A549 (cell line): ENCODE results near the gene SPATA1. TPM values are rescaled to one million over a fixed set of nuclear protein-coding genes. Genes with fewer than 3 reads are reported as not detected.

ENCODE experiments used
- ATAC-seq, 2 experiments: fragments of 200-7000 bp in 1 of 2; fragments of >200 bp in 1 of 2; cut with Nextera tagmentation in 1 of 2; cut with Tn5 transposase in 1 of 2; 3 replicates each; pipeline versions ENCODE4 v1.8.0 to v1.9.1; 2018 to 2020; ENCODE audit warnings: mild to moderate bottlenecking in 1 of 2, moderate library complexity in 1 of 2
- CTCF ChIA-PET: fragments of 300-600 bp; sonication (Branson Sonifier 250); formaldehyde crosslinking; extraction: SDS; loops from one replicate; lab custom pipeline; 2021; ENCODE audit warnings: antibody characterized with exemption, inconsistent platforms; lab: Yijun Ruan, JAX
- POLR2A ChIA-PET: fragments of 350-600 bp; formaldehyde crosslinking; extraction: SDS; loops from one replicate; lab custom pipeline; 2021; ENCODE audit warnings: antibody characterized with exemption, inconsistent platforms; lab: Yijun Ruan, JAX
- DNase-seq, 2 experiments: peaks; one replicate each; pipeline versions ENCODE4 v3.0.0 to v3.0.0-alpha.2; 2011 to 2016; ENCODE audit warnings: low read depth in 1 of 2, low spot score in 1 of 2
- FAIRE-seq: peaks from 2 replicates; lab custom pipeline; 2011; peaks lifted over from hg19 to GRCh38; lab: Jason Lieb, UNC
- H3K27ac ChIP-seq, 2 experiments: fragments of >200 bp; sonication (Bioruptor Twin); formaldehyde crosslinking; 3 replicates each; pipeline ENCODE4 v1.5.1; 2016 to 2017
- H3K4me1 ChIP-seq: fragments of >200 bp; sonication (Bioruptor Twin); formaldehyde crosslinking; 3 replicates; pipeline ENCODE4 v1.6.1; 2016
- H3K4me2 ChIP-seq: fragments of >200 bp; sonication (Bioruptor Twin); formaldehyde crosslinking; 3 replicates; pipeline ENCODE4 v1.6.1; 2016
- H3K4me3 ChIP-seq: fragments of >200 bp; sonication (Bioruptor Twin); formaldehyde crosslinking; 3 replicates; pipeline ENCODE4 v1.5.1; 2016
- H3K9me3 ChIP-seq: fragments of >200 bp; sonication (Bioruptor Twin); formaldehyde crosslinking; 3 replicates; pipeline ENCODE4 v1.6.1; 2016
- BCL3 ChIP-seq: fragments of >200 bp; sonication (Bioruptor Twin); formaldehyde crosslinking; IDR thresholded peaks from 3 replicates; pipeline ENCODE4 v1.6.1; 2016
- CBX8 ChIP-seq: fragments of 200-600 bp; sonication (generic); IDR thresholded peaks from 2 replicates; pipeline ENCODE4 v1.6.1; 2016
- EHF ChIP-seq: fragments of 250-450 bp; sonication (Bioruptor Pico); IDR thresholded peaks from 2 replicates; pipeline ENCODE4 v1.5.0; 2020; ENCODE audit warnings: mild to moderate bottlenecking
- EHMT2 ChIP-seq: fragments of 200-600 bp; sonication (generic); IDR thresholded peaks from 2 replicates; pipeline ENCODE4 v1.6.1; 2016; ENCODE audit warnings: antibody characterized with exemption, low read depth, mild to moderate bottlenecking, moderate library complexity
- JUN ChIP-seq, 2 experiments: fragments of >200 bp; sonication (Bioruptor Twin); formaldehyde crosslinking; IDR thresholded peaks; 2 replicates in 1 of 2; 3 replicates in 1 of 2; pipeline ENCODE4 v1.6.1; 2016 to 2017
- JUNB ChIP-seq: fragments of >200 bp; sonication (Bioruptor Twin); formaldehyde crosslinking; IDR thresholded peaks from 2 replicates; pipeline ENCODE4 v1.6.1; 2016
- MAFK ChIP-seq: fragments of 450-650 bp; IDR thresholded peaks from 2 replicates; pipeline ENCODE4 v1.6.1; 2014; ENCODE audit not compliant: partially characterized antibody
- NR3C1 ChIP-seq: fragments of >200 bp; sonication (Bioruptor Twin); formaldehyde crosslinking; IDR thresholded peaks from 3 replicates; pipeline ENCODE4 v1.6.1; 2017
- POLR2A ChIP-seq: IDR thresholded peaks from 2 replicates; pipeline ENCODE4 v1.6.1; 2012; ENCODE audit warnings: mild to moderate bottlenecking, low read length
- RCOR1 ChIP-seq: fragments of 150-350 bp; IDR thresholded peaks from 2 replicates; pipeline ENCODE4 v1.6.1; 2014; ENCODE audit warnings: antibody characterized with exemption, low read length, low read depth
- REST ChIP-seq: fragments of 200-600 bp; sonication (generic); IDR thresholded peaks from 2 replicates; pipeline ENCODE4 v1.6.1; 2016; ENCODE audit warnings: antibody characterized with exemption, mild to moderate bottlenecking, moderate library complexity
- RFX5 ChIP-seq: fragments of 450-650 bp; IDR thresholded peaks from 2 replicates; pipeline ENCODE4 v1.7.1; 2014; ENCODE audit warnings: antibody characterized with exemption, mild to moderate bottlenecking, moderate library complexity
- ZC3H11A ChIP-seq: fragments of 450-650 bp; IDR thresholded peaks from 2 replicates; pipeline ENCODE4 v1.6.1; 2014; ENCODE audit warnings: antibody characterized with exemption, mild to moderate bottlenecking
- ZSCAN20 ChIP-seq: fragments of 250-450 bp; sonication (Bioruptor Pico); IDR thresholded peaks from 2 replicates; pipeline ENCODE4 v1.8.0; 2022; ENCODE audit warnings: mild to moderate bottlenecking, moderate library complexity
- WGBS: methylation state at CpG from one replicate; pipeline ENCODE4 v1.1.6; 2017; ENCODE audit errors: missing lambda C conversion rate; 5-methylcytosine and 5-hydroxymethylcytosine counted together
- polyA plus RNA-seq, 4 experiments: library from polyadenylated mRNA; depleted of rRNA in 3 of 4; stranded (reverse); fragments of >200 nt; fragmentation: RNase III in 1 of 4; extraction: RNeasy Plus Mini Kit Qiagen cat#74134 plus additional on column Dnase treatment in 1 of 4; gene quantifications; 2 replicates in 3 of 4; 3 replicates in 1 of 4; pipeline ENCODE4 v1.2.3, GENCODE V29; 2011 to 2017
- TF ChIP-seq, protein P1 (sequence below): fragments of 250-450 bp; sonication (Bioruptor Pico); IDR thresholded peaks from 2 replicates; pipeline ENCODE4 v1.5.0; 2021; ENCODE audit warnings: mild to moderate bottlenecking, moderate library complexity, borderline replicate concordance
- TF ChIP-seq, protein P2 (sequence below): IDR thresholded peaks from 2 replicates; pipeline ENCODE4 v1.6.1; 2012
- TF ChIP-seq, protein P3 (sequence below): IDR thresholded peaks from 2 replicates; pipeline ENCODE4 v1.6.1; 2012
- TF ChIP-seq, protein P4 (sequence below): fragments of >200 bp; sonication (Bioruptor Twin); formaldehyde crosslinking; IDR thresholded peaks from 3 replicates; pipeline ENCODE4 v1.5.1; 2016

Gene SPATA1
- polyA plus RNA-seq, 2 of the 4 experiments (the other 2 are of a cell fraction), result 0.49 to 1.2 TPM

- no peak for TF ChIP-seq REST
- TF ChIP-seq, all 56 proteins: peak for 0
These were observed 63.0 kb downstream of the SPATA1 start (continued) for GRCh38 chr1:84569216-84569615.

DNA sequence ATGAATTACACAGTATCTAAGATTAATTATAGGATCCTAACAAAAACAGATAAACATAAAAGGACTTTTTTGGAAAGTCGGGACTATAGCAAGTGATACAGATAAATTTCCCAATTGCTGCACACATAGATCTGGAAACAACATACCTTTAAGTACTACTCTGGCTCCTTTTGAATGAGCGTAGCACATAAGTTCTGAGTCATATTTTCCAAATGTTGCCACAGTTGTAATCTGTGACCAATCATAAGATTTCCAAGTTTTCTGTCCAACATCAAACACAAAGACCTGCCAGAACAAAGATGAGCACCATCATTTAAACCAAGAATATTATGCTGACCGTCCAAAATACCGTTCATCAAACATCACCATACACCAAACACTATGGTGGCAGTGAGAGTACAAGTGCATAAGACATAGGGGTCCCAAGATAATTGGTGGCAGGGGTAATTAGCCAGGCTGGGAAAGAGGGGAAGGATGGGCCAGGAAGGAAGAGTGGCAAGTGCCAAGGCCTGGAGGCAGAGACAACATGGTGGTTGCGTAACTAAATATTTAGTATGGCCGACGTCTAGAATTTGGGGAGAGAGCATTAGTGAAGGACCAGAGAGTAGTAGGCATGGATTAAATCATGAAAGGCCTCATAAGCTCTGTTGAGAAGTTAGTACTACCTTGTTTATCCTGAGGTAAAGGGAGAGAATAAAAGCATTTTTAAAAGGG lies 64.4 kb downstream of the SPATA1 start:
- WGBS, result 89% methylated on average over 7 of the region's 7 CpGs
- TF ChIP-seq JUNB (no peak), ZC3H11A (no peak), CBX8 (no peak), MAFK (peak; percentile 26), RFX5 (no peak), BCL3 (no peak), RCOR1 (no peak)
- TF ChIP-seq, protein P1, sequence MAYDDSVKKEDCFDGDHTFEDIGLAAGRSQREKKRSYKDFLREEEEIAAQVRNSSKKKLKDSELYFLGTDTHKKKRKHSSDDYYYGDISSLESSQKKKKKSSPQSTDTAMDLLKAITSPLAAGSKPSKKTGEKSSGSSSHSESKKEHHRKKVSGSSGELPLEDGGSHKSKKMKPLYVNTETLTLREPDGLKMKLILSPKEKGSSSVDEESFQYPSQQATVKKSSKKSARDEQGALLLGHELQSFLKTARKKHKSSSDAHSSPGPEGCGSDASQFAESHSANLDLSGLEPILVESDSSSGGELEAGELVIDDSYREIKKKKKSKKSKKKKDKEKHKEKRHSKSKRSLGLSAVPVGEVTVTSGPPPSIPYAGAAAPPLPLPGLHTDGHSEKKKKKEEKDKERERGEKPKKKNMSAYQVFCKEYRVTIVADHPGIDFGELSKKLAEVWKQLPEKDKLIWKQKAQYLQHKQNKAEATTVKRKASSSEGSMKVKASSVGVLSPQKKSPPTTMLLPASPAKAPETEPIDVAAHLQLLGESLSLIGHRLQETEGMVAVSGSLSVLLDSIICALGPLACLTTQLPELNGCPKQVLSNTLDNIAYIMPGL (CRISPR knock-in tag), result no peak
- TF ChIP-seq, protein P2, sequence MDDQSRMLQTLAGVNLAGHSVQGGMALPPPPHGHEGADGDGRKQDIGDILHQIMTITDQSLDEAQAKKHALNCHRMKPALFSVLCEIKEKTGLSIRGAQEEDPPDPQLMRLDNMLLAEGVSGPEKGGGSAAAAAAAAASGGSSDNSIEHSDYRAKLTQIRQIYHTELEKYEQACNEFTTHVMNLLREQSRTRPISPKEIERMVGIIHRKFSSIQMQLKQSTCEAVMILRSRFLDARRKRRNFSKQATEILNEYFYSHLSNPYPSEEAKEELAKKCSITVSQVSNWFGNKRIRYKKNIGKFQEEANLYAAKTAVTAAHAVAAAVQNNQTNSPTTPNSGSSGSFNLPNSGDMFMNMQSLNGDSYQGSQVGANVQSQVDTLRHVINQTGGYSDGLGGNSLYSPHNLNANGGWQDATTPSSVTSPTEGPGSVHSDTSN, result no peak
- TF ChIP-seq, all 56 proteins: peak for 1
- DNase-seq, result no peak
- CTCF ChIA-PET, result no interaction called here
- Histone ChIP-seq H3K4me2 (no peak overlapping the region), H3K4me1 (peaks cover 6% of the 10 kb centered on the region; the same call in 1 of the 3 replicates), H3K4me3 (no peak overlapping the region), H3K27ac (no peak overlapping the region), H3K9me3 (no peaks in the 10 kb centered on the region)
- POLR2A ChIA-PET, result no interaction called here
- no peak for ATAC-seq
- FAIRE-seq, result no peak

GRCh38 chr1:84571150-84571535 lies 65.0 kb downstream of the SPATA1 start:
- FAIRE-seq (no peak), DNase-seq (no peak), ATAC-seq (no peak)
- WGBS, result 90% methylated on average over 2 of the region's 2 CpGs
- Histone ChIP-seq H3K4me1 (peaks cover 6% of the 10 kb centered on the region; the same call in 1 of the 3 replicates), H3K9me3 (no peaks in the 10 kb centered on the region), H3K4me2 (no peak overlapping the region), H3K4me3 (no peak overlapping the region), H3K27ac (no peak overlapping the region)
- ChIA-PET CTCF (no interaction called here), POLR2A (no interaction called here)
- TF ChIP-seq EHF (no peak), POLR2A (no peak), JUNB (no peak), BCL3 (no peak), EHMT2 (no peak), JUN (IDR thresholded peaks at IDR 0.05) (no peak), NR3C1 (no peak), ZSCAN20 (no peak)
- TF ChIP-seq, protein P3, sequence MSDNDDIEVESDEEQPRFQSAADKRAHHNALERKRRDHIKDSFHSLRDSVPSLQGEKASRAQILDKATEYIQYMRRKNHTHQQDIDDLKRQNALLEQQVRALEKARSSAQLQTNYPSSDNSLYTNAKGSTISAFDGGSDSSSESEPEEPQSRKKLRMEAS, result no peak
- TF ChIP-seq, protein P4, sequence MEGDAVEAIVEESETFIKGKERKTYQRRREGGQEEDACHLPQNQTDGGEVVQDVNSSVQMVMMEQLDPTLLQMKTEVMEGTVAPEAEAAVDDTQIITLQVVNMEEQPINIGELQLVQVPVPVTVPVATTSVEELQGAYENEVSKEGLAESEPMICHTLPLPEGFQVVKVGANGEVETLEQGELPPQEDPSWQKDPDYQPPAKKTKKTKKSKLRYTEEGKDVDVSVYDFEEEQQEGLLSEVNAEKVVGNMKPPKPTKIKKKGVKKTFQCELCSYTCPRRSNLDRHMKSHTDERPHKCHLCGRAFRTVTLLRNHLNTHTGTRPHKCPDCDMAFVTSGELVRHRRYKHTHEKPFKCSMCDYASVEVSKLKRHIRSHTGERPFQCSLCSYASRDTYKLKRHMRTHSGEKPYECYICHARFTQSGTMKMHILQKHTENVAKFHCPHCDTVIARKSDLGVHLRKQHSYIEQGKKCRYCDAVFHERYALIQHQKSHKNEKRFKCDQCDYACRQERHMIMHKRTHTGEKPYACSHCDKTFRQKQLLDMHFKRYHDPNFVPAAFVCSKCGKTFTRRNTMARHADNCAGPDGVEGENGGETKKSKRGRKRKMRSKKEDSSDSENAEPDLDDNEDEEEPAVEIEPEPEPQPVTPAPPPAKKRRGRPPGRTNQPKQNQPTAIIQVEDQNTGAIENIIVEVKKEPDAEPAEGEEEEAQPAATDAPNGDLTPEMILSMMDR, result no peak
